MM.1S (cell line): ENCODE data around the gene MRTFA.

Experiments used
- DNase-seq: peaks from one replicate; pipeline ENCODE4 v3.0.0-alpha.2; 2015
- H2AFZ ChIP-seq: fragments of 300-600 bp; sonication (generic); 2 replicates; pipeline ENCODE4 v1.6.0; 2016; ENCODE audit warnings: antibody characterized with exemption, low read length
- H3F3A ChIP-seq: fragments of 300-600 bp; sonication (generic); 2 replicates; pipeline ENCODE4 v1.6.1; 2016; ENCODE audit warnings: mild to moderate bottlenecking, antibody characterized with exemption, low read length, moderate library complexity, mixed read lengths; ENCODE audit not compliant: insufficient read depth
- H3K27ac ChIP-seq: fragments of 300-600 bp; sonication (generic); 2 replicates; pipeline ENCODE4 v1.5.1; 2016; ENCODE audit warnings: mild to moderate bottlenecking, low read length
- H3K27me3 ChIP-seq: fragments of 300-600 bp; sonication (generic); replicated peaks from 2 replicates; pipeline ENCODE4 v1.6.0; 2016; ENCODE audit warnings: low read length; ENCODE audit not compliant: insufficient read depth
- H3K36me3 ChIP-seq: fragments of 300-600 bp; sonication (generic); replicated peaks from 2 replicates; pipeline ENCODE4 v1.6.1; 2016; ENCODE audit warnings: mild to moderate bottlenecking, low read length, mixed read lengths; ENCODE audit not compliant: insufficient read depth
- H3K4me1 ChIP-seq: fragments of 300-600 bp; sonication (generic); 2 replicates; pipeline ENCODE4 v1.6.1; 2016; ENCODE audit warnings: low read length, mixed read lengths
- H3K4me2 ChIP-seq: fragments of 300-600 bp; sonication (generic); 2 replicates; pipeline ENCODE4 v1.6.0; 2016; ENCODE audit warnings: low read depth, low read length
- H3K4me3 ChIP-seq: fragments of 300-600 bp; sonication (generic); 2 replicates; pipeline ENCODE4 v1.5.1; 2016; ENCODE audit warnings: low read length, mixed read lengths
- H3K79me2 ChIP-seq: fragments of 300-600 bp; sonication (generic); 2 replicates; pipeline ENCODE4 v1.6.1; 2016; ENCODE audit warnings: mixed run types, low read length, mixed read lengths
- H3K9ac ChIP-seq: fragments of 300-600 bp; sonication (generic); 2 replicates; pipeline ENCODE4 v1.6.1; 2016; ENCODE audit warnings: low read length, mixed read lengths
- H3K9me2 ChIP-seq: fragments of 300-600 bp; sonication (generic); replicated peaks from 2 replicates; pipeline ENCODE4 v1.6.1; 2016; ENCODE audit warnings: mild to moderate bottlenecking, low read length, mixed read lengths; ENCODE audit not compliant: insufficient read depth
- H3K9me3 ChIP-seq: fragments of 300-600 bp; sonication (generic); replicated peaks from 2 replicates; pipeline ENCODE4 v1.6.1; 2016; ENCODE audit warnings: mild to moderate bottlenecking, low read length, mixed read lengths; ENCODE audit not compliant: insufficient read depth
- H4K20me1 ChIP-seq: fragments of 300-600 bp; sonication (generic); 2 replicates; pipeline ENCODE4 v1.6.1; 2016; ENCODE audit warnings: mild to moderate bottlenecking, low read length, moderate library complexity, mixed read lengths; ENCODE audit not compliant: insufficient read depth
- EZH2 ChIP-seq: fragments of 300-600 bp; sonication (generic); optimal IDR thresholded peaks from 2 replicates; pipeline ENCODE3; 2017; ENCODE audit warnings: low read depth, mild to moderate bottlenecking, antibody characterized with exemption, low read length, mixed read lengths
- EZH2phosphoT487 ChIP-seq: fragments of 300-600 bp; sonication (generic); IDR thresholded peaks from 2 replicates; pipeline ENCODE4 v1.6.1; 2018; ENCODE audit warnings: antibody characterized with exemption, low read length
- TF ChIP-seq, protein P1 (sequence below): fragments of 300-600 bp; sonication (generic); IDR thresholded peaks from 2 replicates; pipeline ENCODE4 v1.5.1; 2016; ENCODE audit warnings: antibody characterized with exemption, low read length, mixed read lengths

MRTFA gene

DNA sequence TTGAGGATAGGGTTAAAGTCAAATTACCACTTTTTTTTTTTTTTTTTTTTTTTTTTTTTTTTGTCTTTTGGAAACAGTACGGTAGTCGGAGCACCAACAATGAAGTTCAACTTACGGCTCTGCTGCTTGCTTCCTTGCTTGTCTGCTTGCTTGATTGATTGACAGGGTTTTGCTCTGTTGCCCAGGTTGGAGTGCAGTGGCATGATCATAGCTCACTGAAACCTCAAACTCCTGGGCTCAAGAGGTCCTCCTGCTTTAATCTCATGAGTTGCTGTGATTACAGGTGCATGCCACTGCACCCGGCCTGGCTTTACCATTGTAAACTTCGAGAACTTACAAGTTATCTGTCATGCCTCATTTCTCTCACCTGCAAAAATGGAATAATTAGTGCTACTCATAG lies 260.4 kb downstream of the MRTFA start:
- Histone ChIP-seq H2AFZ (no peak overlapping the region), H3K36me3 (no peaks in the 10 kb centered on the region), H3K4me2 (no peak overlapping the region), H3K4me1 (no peaks in the 10 kb centered on the region), H3K27ac (no peak overlapping the region), H4K20me1 (no peaks in the 10 kb centered on the region), H3K9me2 (no peaks in the 10 kb centered on the region), H3F3A (no peaks in the 10 kb centered on the region), H3K9me3 (no peaks in the 10 kb centered on the region), H3K79me2 (peaks cover 55% of the 10 kb centered on the region), H3K4me3 (no peak overlapping the region), H3K9ac (no peak overlapping the region), H3K27me3 (no peaks in the 10 kb centered on the region)
- no peak for DNase-seq
- TF ChIP-seq EZH2 = no peak
- TF ChIP-seq EZH2phosphoT487 = no peak
- TF ChIP-seq, protein P1, sequence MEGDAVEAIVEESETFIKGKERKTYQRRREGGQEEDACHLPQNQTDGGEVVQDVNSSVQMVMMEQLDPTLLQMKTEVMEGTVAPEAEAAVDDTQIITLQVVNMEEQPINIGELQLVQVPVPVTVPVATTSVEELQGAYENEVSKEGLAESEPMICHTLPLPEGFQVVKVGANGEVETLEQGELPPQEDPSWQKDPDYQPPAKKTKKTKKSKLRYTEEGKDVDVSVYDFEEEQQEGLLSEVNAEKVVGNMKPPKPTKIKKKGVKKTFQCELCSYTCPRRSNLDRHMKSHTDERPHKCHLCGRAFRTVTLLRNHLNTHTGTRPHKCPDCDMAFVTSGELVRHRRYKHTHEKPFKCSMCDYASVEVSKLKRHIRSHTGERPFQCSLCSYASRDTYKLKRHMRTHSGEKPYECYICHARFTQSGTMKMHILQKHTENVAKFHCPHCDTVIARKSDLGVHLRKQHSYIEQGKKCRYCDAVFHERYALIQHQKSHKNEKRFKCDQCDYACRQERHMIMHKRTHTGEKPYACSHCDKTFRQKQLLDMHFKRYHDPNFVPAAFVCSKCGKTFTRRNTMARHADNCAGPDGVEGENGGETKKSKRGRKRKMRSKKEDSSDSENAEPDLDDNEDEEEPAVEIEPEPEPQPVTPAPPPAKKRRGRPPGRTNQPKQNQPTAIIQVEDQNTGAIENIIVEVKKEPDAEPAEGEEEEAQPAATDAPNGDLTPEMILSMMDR = no peak

- H3K4me3 ChIP-seq = no peak overlapping the region
- H2AFZ ChIP-seq = no peak overlapping the region
- TF ChIP-seq, protein P1 = no peak
- TF ChIP-seq EZH2 (no peak), EZH2phosphoT487 (no peak)
- no peak overlapping the region for H3K9ac ChIP-seq
- H3K9me3 ChIP-seq = no peaks in the 10 kb centered on the region
- peaks cover 3% of the 10 kb centered on the region for H3F3A ChIP-seq
- H3K4me2 ChIP-seq = no peak overlapping the region
- H3K79me2 ChIP-seq = peaks cover 57% of the 10 kb centered on the region
- no peaks in the 10 kb centered on the region for H3K36me3 ChIP-seq
- no peaks in the 10 kb centered on the region for H3K27me3 ChIP-seq
- H3K27ac ChIP-seq = no peak overlapping the region
- no peaks in the 10 kb centered on the region for H3K9me2 ChIP-seq
- H4K20me1 ChIP-seq = no peaks in the 10 kb centered on the region
- no peak for DNase-seq
- H3K4me1 ChIP-seq = no peaks in the 10 kb centered on the region
Observed at GRCh38 chr22:40374567-40374966, 262.0 kb downstream of the MRTFA start.

- Histone ChIP-seq H3K9me3 (no peaks in the 10 kb centered on the region), H3K4me3 (no peak overlapping the region), H3K27me3 (no peaks in the 10 kb centered on the region), H3K36me3 (peaks cover 4% of the 10 kb centered on the region), H3K9ac (no peak overlapping the region), H3K9me2 (no peaks in the 10 kb centered on the region), H2AFZ (no peak overlapping the region), H4K20me1 (no peaks in the 10 kb centered on the region), H3K4me2 (no peak overlapping the region), H3K27ac (no peak overlapping the region), H3K79me2 (peaks cover 22% of the 10 kb centered on the region), H3K4me1 (no peaks in the 10 kb centered on the region), H3F3A (peaks cover 5% of the 10 kb centered on the region)
- TF ChIP-seq EZH2 (no peak), EZH2phosphoT487 (no peak)
- TF ChIP-seq, protein P1 = no peak
- DNase-seq = no peak
Observed at GRCh38 chr22:40368836-40369235, 267.7 kb downstream of the MRTFA start.
